Stimulated activated CD8-positive, alpha-beta memory T cell treated with anti-CD3 and anti-CD28 coated beads, Interleukin-12 subunit alpha, Interleukin-12 subunit beta, amount 100 ng/mL, for 24 hours (primary cell): Measurements from ENCODE around the gene WFS1.

Experiments
- DNase-seq: peaks from one replicate; pipeline ENCODE4 v3.0.0-alpha.2; 2020; ENCODE audit errors: extremely low read depth

The WFS1 gene

DNA sequence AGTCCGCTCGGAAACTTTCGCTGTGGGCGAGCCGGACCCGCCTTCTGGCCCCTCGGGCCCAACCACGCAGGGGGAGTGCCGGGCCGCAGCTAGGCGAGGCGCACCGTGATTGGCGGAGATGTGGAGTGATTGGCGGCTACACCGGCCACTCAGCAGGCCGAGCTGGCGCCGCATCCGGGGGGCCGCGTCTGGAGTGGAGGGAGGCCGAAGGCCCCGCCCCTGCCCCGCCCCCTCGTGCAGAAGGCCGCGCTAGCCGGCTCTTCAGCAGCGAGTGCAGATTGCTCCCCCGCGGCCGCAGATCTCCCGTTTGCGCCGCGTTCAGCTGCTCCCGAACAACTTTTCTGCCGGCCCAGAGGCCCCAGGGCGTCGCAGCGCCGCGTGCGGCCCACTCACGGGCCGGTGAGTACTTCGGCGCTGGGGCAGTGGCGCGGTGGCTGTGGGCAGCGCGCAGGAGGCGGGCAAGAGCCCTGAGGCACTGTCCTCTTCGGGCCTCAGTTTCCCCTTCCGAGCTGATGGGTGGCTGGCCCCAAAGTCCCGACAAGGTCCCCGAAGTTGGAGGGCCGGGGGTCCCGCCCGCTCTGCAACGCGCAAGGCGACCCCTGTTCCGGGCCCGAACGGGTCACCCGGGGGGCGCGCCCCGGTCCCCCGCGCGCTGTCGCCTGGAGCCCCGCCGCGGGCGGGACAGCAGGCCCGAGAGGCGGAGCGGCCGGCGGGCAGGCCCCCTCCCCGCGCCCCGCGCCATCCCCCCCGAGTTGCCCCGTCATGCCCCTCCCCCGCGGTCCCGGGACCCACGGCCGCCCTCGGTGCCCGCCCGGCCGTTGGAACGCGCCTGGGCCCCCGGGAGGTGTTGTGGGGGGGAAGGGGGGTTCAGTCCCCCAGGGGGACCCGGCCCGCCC, at the start of gene WFS1:
TSS of gene WFS1 (plus strand) at position 235 of the 896 bp plus-strand sequence. CDS start 7,606 bp downstream, outside the sequence.
- peak; percentile 92 for DNase-seq

DNA sequence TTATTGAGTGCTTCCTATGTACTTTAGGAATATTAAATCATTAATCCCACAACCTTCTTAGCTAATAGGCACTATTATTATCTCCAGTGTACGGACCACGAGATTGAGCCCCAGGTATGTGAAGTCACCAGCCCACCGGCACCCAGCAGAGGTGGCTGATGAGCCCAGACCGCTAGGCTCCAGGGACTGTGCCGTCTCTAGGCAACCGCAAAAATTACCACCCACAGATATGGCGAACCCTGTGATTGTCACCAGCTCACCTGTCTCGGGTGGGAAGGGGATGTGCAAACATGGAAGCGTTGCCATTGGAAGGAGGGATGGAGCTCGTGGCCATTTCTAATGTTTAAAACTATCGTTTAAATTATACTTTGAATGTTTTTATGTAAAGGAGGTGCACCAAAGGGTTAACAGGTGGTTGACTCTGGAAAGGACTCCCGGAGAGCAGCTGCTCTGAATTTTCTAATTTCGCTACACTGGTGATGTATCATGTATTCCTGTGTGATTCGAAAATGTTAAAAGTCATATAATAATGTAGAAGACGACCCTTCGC, 48.3 kb upstream of the WFS1 start:
- DNase-seq, result no peak

DNA sequence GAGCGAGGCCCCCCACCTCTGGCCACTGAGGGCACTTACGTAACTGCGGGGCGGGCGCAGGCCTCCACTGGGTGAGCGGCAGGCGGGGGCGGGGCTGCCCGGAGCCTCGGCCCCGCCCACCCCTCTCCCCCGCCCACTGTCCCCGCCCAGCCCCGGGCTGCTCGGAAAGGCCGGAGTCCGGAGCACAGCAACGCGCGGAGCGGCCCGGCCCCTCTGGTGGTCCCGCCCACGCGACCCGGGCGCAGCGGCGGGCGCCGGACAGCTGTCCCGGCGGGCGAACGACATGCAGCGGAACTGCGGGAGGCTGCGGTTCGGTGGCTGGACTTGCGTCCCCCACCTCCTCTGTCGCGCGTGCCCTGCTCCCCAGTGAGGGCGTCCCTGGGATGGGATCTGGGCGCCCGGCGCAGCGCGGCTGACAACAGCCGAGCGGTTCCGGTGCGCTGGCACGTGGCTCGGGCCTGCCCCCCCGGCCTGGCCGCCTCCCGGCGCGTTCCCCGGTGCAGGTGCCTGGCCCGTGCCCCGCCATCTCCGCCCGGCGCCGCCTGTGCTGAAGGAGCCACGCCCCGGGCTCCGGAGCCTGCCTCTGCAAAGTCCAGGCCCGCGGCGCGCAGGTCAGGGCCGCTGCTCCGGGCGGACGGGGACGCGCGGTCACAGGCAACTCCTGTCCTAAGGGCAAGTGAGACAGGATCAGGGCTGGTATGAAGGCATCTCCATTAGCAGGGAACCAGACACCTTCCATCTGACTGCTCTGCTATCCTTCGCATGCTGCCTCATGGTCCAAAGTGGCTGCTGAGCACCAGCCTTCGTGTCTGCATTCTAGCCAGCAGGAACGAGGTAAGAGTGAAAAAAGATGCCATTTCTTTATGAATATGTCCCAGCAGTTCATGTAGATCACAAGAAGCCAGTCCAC, 47.5 kb upstream of the WFS1 start:
- no peak for DNase-seq

GRCh38 chr4:6222761-6223292, 46.8 kb upstream of the WFS1 start:
- DNase-seq, result no peak

- no peak for DNase-seq
Measured at GRCh38 chr4:6224735-6225134, 44.9 kb upstream of the WFS1 start.

GRCh38 chr4:6225469-6225868, 44.2 kb upstream of the WFS1 start:
- DNase-seq, result no peak

DNA sequence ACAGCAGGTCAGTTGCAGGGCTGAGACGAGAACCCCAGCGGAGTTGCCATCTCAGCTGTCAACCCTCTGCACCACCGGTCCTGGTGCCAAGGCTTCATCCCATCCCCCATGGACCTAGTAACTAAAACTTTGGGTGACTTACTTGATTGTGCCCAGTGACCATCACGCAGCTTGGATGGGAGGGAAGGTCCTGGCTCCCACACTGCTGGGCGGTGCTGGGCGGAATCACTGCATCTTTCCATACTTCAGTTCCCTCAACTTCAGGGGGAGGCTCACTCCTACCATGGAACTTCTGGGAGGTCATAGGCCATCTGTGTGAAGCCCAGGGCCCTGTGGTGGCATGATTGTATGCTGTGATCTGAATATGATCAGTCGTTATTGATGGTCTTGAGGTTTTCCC, 43.1 kb upstream of the WFS1 start:
- DNase-seq, result no peak

DNA sequence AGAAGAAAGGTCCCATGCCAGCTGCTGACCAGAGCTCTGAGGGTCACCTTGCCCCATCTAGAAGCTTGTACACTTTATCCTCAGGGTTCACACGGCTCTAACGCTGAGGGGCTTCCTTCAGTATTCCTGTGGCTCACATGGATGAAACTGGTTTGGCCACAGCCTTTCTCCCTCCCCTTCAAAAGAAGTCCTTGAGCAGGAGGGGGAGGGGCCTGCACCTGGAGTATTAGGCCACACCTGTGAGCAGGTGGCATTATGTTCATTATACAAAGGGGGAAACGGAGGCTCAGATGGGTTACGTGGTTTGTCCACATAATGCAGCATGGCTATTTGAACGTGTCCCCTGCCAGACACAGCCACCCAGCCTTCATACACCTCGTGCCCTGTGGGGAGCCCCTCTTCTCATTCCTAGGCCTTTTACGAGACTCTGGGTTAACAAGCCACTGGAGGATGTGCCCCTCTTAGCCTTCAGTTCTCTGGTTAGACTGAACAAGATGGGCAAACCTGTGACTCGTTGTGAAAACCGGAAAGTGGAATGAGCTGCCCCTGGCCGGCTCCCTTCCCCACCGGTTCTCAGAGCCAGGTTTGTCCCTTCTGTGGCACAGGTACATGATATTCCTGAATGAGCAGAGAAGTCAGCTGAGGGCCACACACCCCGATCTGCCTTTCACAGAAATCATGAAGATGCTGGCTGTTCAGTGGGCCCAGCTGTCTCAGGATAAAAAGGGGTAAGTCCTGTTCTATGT, 42.1 kb upstream of the WFS1 start:
- no peak for DNase-seq

- no peak for DNase-seq
Measured at GRCh38 chr4:6228158-6229067, 41.2 kb upstream of the WFS1 start.

- DNase-seq, result no peak
Measured at GRCh38 chr4:6229095-6229494, 40.6 kb upstream of the WFS1 start.

- no peak for DNase-seq
Measured at GRCh38 chr4:6229671-6230501, 39.8 kb upstream of the WFS1 start.

DNA sequence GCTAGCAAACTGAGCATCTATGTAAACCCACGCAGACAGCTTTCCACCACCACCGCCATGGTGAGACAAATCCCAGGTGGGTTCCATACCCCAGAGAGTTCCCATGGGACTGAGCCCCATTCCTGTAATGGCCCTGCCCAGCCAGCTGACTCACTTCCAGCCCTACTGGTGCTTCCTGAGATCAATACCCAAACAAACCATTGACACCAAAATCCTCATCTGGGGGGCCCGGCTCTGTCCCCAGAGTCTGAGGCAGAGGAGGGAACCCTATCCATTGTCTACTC, 39.2 kb upstream of the WFS1 start:
- no peak for DNase-seq

DNA sequence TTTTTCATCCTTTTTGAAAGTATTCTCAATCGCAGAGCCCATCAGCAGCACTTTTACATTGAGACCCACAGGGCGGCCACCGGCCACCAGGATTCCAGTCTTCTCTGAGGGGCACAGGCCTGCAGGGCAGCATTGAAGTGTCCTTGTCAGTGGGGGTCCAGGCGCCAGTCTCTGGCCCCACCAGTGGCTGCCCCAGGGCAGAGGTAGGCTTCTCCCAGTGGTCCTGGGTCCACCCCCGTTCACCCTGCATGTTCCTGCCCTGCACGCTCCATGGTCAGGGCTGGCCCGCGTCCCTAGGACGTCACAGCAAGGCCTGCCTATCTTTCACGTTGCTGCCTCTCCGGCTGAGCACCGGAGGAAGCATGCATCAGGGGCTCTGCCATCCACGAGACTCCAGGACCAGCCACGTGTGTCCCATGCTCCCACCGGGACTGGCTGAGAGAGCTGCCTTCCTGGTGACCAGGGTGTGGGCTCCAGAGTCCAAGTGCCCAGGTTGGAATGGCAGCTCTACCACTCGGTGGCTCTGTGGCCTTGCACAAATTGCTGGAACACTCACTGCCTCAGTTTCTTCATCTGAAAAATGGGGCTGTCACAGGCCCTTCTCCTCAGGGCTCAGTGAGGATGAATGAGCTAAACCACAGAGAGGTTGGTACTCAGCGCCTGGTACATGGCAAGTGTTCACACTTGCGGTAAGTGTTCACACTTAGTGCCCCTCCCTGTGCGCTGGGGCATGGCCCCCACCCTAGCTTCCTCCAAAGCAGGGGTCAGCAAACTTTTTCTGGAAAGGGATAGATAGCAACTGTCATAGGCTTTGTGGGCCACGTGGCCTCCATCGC, 38.6 kb upstream of the WFS1 start:
- DNase-seq, result no peak

- DNase-seq, result no peak
Measured at GRCh38 chr4:6231663-6232165, 37.9 kb upstream of the WFS1 start.

GRCh38 chr4:6232836-6233785, 36.5 kb upstream of the WFS1 start:
- no peak for DNase-seq

- no peak for DNase-seq
Measured at GRCh38 chr4:6233929-6234328, 35.7 kb upstream of the WFS1 start.

- DNase-seq, result no peak
Measured at GRCh38 chr4:6235012-6235411, 34.6 kb upstream of the WFS1 start.
